ENCODE measurements around the gene RHOG.
"Not testable (repeated sequence)": the region's sequence is repeated elsewhere in the genome, so short reads cannot be mapped to it uniquely, and the experiment has no call there.

Gene RHOG

DNA sequence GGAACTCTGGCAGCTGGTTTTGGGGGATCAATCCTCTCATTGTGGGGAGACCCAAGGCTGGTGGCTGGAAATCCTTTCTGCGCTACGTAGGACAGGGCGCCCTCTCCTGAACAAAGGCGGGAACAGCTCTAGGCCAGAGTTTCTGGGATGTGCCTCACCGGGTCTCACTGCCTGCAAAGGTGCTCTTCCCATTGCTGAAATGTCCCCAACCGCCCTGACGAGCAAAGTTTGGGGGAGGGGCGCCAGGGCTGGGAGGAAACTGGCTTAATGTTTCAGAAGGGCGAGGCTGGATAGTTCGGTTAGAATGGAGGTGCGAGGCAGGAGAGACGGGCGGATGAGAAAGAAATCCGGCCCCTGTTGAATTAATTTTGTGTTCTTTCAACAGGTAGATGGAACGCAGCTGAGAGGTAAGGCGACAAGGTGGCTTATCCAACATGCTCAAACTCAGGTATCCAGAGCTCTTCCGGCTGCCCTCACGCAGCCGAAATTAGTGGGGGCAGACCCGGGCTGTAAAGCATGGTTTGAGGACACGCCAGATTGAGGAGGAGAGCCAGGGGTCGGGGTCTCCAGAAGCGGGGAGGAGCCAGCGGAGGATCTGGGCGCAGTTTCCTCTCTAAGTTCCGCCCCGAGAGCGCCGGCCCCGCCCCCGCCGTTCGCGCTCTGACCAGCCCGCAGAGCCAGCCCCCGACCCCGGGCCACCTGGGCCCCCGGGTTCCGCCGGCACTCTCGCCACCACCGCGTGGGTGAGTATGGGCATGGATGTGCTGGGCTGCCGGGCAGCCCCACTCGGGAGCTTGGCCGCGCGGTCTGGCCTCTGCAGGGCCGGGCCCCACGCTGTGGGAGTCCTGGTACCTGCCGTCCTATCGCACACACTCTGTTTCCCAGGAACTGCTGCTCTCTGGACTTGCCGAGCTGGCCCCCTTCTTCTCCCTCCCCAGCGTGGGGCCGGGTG lies 32.6 kb downstream of the RHOG start, which contains the start of gene PGAP2:
Gene PGAP2 (plus strand): TSS at position 652 of the 952 bp plus-strand sequence. CDS start 2,700 bp downstream, outside the sequence.
- DNase-seq: peak; percentile 4

DNA sequence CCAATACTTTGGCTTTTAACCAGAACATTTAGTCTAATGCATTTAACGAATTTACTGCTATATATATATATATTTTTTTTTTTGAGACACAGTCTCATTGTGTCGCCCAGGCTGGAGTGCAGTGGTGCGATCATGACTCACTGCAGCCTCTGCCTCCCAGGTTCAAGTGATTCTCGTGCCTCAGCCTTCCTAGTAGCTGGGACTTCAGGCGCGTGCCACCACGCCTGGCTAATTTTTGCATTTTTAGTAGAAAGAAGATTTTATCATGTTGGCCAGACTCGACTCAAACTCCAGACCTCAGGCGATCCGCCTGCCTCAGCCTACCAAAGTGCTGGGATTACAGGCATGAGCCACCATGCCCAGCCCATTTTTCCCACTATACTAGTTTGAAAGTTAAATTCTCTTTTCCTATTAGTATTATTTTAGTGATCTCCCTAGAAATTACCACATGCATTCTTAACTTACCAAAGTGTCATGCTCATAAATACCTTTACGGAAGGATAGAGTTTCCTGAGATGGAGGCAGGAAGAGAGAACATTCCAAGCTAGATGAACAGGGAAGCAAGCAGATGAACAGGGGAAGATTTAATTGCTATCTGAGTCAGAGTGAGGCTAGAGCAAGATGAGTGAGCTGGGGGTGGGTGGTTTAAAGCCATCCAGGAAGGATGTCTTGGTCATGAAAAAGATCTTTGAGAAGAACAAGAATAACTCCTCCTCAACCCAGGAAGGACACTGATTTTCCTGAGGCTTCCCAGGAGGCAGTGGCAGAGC lies 36.8 kb downstream of the RHOG start:
- DNase-seq: no peak

DNA sequence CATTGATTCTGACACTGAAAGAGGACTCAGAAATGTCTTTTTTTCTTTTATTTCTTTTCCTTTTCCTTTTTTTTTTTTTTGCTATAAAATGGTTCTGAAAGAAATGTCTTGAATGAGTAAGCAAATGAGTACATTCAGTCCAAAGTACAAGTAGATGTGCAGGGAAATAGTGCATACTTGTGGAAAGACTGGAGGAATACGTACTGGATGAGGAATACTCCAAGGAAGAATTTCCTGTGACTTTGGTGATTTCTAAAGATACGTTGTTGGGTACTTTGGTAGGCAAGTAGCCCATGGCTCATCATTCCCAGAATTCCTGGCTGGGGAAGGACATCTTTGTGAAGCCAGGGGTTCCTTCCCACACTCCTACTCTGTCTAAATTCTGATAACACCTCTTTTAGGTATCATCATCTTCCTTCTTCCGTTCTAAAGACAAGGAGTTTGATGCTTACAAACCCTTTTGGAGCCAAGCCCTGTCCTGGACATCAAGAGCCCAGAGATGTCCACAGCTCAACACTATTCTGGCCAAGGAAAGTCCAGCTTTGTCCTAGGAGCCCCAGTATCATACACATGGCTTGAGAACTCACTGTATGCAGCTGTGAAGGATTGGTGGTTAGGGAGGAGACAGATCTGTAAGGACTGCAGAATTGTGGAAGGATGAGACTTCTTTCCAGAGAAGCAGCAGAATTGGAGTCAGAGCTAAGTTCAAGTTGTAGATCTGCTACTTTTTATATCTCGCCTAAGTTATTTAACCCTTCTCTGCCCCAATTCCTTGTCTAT lies 38.6 kb downstream of the RHOG start:
- no peak for DNase-seq

DNA sequence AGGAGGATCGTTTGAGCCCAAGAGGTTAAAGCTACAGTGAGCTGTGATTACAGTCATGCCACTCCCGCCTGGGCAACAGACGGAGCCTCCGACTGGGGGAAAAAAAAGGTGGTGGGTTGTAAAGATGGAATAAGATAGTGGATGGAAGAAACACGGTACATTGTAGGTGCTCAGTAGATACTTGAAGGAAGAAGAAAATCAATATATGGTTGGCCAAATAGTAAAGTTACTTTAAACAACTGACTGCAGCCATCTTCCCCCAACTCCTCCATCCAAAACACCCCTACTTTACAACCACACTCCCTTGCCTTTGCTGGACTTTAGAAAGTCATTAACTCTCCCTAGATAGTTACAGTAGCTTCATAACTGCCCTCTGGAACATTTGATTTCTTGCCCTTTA lies 40.9 kb downstream of the RHOG start:
- no peak for DNase-seq

DNA sequence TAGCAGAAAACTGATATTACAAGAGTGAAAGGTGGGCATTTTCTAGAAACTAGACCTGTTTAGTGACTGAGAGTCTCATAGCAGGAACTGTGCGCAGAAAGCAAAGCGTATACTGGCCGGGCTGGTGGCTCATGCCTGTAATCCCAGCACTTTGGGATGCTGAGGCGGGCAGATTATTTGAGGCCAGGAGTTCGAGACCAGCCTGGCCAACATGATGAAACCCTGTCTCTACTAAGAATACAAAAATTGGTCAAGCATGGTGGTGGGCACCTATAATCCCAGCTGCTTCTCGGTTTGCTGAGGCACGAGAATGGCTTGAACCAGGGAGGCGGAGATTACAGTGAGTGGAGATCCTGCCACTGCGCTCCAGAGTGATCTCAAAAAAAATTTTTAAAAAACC lies 41.6 kb downstream of the RHOG start:
- no peak for DNase-seq

DNA sequence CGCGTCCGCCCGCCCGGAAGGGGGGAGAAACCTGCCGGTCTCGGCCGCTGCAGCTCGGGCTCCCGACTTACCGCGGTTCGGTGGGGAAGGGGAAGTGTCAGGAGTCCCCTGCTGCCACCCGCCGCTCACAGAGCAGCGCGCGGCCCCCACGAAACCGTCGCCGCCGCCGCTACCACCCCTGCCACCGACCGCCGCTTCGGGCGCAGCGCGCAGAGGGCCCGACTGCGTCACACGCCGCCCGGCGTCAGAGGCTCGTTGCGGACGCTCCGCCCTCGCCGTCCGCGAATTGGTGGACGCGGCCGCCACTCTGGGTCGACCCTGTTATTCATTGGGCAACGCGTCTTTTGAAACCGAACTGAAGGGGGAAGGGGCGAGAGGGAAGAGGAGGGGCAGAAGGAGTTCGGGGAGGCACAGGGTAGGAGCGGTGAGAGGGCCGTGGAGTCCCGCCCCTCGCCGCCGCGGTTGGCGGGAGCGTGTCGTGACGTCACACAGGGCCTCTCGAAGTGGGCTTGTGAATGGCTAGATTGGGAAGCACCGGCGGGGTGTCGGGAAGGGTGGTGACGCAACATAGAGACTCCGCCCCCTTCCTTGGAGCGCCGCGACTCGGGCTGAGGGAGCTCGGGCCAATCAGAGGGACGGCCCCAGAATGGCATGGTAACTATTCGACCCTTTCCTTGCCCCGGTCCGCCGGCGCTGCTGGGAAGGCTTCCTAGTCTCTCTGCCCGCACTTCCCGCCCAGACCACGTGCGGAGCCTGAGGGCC lies 43.2 kb downstream of the RHOG start, which contains the start of gene NUP98:
Gene NUP98 (minus strand): TSS at position 226 of the 762 bp plus-strand sequence. CDS start 15,437 bp downstream, outside the sequence.
- DNase-seq: peak; percentile 95

DNA sequence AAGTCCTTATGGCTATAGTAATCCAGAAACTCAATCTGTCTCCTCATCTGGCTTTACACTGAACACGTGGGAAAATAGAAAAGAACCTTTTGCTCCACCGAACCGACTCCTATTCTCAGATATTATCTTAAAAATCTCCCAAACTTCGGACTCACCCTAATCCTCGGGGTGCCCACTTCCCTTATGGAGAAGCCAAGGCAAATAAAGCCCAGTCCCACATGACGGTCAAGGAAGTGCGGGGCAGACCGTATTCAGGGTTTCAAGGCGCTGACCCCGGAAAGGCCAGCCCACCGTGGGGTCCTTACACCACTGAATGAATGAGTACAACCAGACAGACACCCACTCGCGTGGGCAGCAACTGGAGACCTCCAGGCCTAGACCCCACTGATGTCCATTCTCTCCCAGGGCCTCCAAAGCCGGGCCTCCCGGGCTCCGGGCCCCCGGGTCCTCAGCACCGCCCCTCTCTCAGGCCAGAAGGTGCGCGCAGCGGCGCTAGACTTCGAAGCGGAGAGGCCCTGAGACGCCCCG lies 43.9 kb downstream of the RHOG start:
- no peak for DNase-seq

DNA sequence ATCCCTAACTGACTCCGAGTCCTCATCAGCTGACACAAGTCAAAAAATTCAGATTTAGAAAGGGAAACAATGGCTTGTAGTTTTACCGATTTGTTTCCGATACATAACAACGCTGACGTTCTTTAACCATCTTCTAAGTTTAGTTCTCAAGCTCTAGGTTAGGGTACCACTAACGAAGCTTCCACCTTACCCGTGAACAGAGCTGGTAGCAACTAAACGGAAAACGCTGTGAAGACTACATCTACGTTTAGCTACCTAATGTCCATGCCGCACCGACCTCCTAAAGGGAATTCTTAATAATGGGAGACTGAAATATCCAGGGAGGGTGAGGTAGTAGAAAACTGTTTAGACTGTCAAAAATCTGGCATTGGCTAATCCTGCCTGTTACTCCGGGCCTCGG lies 44.4 kb downstream of the RHOG start:
- no peak for DNase-seq

DNA sequence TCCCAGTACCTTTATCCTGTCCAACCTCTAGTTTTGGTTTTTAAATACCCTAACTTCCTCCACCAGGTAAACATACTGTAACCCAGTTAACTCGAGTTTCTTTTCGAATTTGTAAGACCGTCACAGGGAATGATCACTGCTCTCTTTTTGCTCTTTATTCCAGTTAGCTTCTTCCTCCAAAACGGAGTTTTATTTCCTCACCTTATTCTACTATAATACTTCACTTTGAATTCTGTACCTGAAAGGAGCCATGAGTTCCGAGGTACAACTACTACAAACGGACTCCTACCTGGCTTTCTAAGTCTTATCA lies 44.8 kb downstream of the RHOG start:
- DNase-seq: no peak

DNA sequence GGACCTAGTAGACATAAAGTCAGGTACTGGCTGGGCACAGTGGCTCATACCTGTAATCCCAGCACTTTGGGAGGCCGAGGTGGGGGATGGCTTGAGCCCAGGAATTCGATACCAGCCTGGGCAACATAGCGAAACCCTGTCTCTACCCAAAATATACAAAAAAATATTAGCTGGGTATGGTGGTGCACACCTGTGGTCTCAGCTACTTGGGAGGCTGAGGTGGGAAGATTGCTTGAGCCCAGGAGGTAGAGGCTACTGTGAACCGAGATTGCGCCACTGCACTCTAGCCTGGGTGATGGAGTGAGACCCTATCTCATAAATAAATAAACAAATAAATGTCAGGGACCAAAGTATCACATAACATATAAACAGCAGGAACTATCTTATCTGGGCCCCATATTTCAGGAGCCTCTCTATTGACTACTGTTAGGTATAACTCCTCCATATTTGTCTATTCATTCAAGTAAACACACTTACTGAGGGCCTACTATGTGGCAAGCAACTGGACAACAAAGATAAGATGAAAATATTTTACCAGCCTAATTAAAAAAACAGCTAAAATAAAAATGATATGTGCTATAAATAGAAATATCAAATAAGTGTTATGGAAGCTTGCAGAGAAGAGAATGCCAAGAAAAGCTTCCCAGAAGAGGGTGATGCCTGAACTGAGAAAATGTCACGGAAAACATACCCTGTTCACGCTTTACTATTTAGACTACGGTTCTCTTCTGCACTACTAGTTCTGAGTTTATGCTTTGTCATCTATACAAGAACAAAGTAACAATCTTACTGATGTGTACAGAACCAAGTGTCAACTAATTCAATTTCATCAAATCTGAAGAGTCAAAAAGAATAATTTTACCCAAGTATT lies 45.4 kb downstream of the RHOG start:
- DNase-seq: no peak

DNA sequence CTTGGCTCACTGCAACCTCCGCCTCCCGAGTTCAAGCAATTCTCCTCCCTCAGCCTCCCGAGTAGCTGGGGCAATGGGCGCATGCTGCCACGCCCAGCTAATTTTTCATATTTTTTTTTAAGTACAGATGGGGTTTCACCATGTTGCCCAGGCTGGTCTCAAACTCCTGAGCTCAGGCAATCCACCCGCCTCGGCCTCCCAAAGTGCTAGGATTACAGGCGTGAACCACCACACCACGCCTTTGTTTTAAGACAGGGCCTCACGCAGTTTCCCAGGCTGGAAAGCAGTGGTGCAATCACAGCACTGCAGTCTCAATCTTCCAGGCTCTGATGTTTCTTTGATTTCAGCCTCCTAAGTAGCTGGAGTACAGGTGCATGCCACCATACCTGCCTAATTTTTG lies 46.4 kb downstream of the RHOG start:
- DNase-seq: not testable (repeated sequence)

DNA sequence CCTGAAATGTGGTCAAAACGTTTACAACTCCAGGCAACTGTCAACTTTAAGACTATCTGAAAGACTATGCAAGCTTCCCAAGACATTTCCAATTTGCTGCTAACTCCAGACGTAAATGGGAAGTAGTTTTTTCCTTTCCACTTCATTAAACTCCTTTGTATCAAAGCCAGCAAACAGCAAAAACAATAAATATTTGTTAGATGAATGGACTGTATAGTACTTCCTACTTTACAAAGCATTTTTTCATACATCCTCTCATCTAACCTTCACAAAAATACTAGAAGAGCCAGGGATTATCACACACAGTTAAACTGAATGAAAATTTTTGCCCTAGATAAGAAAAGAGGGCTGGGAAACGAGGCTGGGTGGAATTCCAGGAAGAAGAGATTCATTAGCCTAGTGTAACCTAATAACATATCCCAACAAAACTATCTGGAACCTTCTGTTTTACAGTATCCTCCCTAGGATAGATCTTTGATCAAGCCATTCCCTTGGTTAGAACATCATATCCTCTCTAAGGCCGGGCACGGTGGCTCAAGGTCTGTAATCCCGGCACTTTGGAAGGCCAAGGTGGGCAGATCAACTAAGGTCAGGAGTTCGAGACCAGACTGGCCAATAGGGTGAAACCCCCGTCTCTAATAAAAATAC lies 53.9 kb downstream of the RHOG start:
- no peak for DNase-seq

DNA sequence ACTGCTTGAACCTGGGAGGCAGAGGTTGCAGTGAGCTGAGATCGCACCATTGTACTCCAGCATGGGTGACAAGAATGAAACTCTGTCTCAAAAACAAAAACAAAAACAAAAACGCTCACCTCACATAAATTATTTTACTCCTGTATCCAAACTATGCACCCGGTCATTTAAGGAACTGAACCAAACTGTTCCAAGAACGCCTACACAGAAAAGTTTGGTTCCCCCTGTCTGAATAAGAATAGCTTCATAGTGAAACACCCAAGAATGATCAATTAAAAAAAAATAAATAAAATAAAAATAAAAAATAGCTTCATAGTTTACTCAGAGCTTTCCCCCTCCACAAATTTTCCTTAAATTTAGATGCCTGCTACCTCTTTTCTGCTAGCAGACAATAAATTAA lies 57.1 kb downstream of the RHOG start:
- DNase-seq: no peak

DNA sequence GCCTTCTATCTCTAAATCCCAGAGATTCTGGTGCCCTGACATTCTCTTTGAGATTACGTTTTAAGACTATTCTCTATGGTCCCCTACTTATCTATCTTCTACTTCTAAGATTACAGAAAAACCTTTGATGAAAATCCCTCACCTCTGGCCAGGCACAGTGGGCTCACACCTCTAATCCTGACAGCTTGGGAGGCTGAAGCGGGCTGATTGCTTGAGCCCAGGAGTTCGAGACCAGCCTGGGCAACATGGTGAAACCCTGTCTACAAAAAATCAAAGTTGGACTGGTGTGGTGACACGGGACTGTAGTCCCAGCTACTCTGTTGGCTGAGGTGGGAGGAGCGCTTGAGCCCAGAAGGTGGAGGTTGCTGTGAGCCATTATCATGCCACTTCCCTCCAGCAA lies 57.8 kb downstream of the RHOG start:
- DNase-seq: no peak

DNA sequence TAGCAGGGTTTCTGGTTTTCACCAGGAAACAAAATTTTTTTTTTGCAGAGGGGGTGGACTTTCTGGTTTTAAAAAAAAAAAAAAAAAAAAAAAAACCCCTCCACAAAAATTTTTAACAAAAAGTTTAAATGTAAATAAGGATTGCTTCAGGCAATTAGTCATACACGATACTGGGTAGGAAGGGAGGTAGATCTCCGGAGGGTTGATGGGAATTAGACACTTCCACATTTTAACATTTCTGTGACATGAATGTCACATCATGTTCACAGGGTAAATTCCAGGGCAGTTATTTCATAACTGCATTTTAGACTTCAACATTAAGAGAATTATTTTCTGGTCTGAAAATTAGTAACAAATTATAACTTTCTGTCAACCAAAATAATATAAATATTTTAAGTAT lies 59.3 kb downstream of the RHOG start:
- no peak for DNase-seq

Measured in NCI-H1417 treated with DMSO at 0.1 percent for 48 hours (cell line).